ENCODE data around the gene RGS12. TPM values are rescaled to one million over a fixed set of nuclear protein-coding genes. Genes with fewer than 3 reads are reported as not detected.

RGS12 gene
- total RNA-seq, 1 donor from 2014 or later: 33.7 TPM

DNA sequence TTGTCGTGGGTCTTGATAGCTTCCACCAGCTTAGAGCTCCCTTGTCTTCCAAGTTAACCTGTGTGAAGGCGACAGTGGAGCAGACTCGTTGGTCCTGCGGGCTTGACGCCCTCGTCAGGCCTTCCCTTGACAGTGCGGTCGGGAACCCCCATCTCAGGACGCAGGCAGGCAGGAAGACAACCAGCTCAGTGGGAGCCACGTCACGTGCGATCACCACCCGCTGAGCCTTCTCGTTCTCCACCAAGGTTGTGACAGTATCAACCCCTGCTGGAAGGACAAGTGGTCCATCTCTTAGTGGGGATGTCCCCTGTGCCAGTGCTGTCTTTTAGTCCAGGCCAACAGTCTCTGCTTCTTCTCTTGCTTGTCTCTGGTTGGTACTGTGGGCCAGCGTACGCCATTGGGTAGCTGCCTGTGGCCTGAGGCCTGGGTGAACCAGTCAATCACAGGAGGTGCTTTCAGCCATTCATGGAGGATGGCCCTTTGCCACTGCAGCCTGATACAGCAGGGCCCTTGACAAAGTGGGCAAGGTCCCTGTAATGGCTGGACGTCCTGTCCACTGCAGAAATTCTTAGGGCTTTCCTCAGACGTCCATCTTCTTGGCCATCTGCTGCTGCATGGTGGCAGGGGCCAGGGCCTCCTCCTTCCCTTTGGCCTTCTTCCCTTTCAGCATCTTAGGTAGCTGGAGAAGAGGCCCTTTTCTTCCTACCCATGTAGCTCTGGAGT, 31.4 kb downstream of the RGS12 start:
- no peak for DNase-seq (ENCODE audit: low read depth in 2 of 2)

GRCh38 chr4:3328814-3329663, 36.2 kb downstream of the RGS12 start:
- no peak for DNase-seq (ENCODE audit: low read depth in 2 of 2)

DNA sequence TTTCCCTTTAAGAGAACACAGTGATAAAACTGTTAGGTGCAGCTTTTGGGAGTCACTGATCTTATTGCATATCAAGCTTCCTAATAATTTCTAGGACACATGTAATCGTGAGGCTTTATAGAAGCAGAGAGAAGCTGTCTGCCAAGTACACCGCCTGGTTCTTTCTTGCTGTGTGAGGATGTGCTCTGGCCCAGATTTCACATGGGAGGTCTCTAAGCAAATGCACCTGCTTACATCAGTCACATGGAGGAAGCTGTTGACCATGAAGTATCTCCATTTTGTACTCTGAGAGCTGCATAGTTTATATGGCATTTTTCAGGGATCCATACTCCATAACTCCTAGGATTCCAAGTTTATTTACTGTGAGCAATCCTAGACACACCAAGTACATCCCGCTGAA, 37.1 kb downstream of the RGS12 start:
- DNase-seq (ENCODE audit: low read depth in 2 of 2): no peak

DNA sequence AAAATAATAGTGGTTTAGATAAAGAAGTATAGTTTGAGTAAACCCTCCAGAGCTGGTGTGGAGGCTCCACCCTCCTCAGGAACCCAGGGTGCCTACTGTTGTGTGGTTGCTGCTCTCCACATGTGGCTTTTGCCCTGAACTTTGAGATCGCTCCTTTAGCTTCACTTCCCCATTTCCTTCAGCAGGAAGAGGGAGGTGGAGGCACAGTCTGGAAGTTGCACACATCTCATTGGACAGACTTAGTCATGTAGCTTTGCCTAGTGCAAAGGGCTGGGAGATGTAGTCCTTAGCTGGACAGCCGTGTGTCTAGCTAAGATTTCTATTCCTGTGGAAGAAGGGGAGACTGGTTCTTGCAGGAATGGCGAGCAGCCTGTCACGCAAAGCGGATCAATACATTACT, 37.9 kb downstream of the RGS12 start:
- peak in 1 of 2 donors; percentile 66 for DNase-seq (ENCODE audit: low read depth in 2 of 2)

DNA sequence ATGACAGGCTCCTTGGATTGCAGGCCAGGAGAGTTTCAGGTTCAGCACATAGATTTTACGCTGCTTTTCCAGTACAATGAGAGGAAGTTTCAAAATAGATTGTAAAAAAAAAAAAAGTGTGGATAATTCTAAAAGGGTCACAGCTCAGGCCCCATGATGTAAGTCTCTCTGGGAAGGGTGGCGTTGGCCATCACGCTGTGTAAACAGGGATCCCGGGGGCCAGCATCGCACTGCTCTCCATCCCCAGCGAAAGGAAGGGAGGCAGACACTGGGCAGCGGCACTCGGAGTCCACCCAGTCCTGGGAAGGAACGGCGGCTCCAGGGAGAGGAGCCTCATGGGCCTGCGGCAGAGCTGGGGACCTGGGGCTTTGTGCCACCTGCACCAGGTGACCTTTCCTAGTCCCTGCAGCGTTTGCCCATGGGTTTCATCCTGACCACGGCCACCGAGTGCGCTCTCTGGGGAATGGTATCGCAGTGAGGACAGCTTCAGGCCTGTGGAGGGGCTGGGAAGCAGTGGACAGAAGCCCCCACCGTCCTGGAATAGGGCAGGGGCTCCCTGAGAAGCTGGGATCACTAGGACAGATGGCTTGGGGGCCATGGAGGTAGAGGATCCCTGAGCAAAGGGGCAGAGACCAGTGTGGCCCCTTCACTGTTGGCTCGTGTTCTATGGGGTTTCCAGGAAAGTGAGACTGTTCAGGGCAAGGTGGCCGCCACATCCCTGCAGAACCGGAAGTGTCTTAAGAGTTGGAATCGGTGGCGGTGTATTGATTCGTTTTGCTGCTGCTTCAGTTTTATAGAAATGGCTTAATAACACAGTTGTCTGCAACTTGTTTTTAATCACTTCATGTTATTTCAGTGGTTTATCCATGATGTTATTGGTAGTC, 38.9 kb downstream of the RGS12 start:
- peak; percentile 72 to 91 for DNase-seq (ENCODE audit: low read depth in 2 of 2)

DNA sequence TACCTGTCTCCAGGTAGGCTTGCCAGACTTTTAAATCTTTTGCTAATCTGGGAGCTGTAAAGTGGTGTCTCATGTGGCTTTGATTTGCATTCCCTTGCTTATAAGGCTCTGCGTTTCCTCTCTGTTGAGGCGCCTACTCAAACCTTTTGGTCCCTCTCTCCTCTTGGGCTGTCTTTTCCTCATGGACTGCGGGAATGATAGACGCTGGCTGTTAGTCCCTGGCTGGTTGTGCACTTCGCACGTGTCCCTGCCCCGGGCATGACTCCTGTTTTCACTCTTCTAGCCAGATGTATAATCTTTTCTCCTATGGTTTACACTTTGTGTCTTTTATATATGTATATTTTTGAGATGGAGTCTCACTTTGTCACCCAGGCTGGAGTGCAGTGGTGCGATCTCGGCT, 39.7 kb downstream of the RGS12 start:
- DNase-seq (ENCODE audit: low read depth in 2 of 2): no peak

DNA sequence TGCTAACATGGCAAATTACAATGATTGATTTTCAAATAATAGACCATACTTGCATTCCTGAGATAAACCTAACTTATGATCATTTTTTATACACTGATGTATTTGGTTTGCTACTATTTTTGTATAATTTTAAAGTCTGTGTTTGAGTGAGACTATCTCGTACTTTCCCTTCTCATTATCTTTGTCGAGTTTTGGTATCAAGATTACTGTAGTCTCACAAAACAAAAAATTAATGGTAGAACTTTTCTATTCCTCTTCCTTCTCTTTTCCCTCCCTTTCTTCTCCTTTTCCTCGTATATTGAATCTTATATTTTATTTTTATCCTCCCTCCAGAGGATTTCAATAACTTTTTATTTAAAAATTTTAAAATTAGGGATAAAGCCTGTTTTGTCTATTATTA, 41.5 kb downstream of the RGS12 start:
- no peak for DNase-seq (ENCODE audit: low read depth in 2 of 2)

GRCh38 chr4:3335385-3335784, 42.6 kb downstream of the RGS12 start:
- peak in 1 of 2 donors; percentile 83 for DNase-seq (ENCODE audit: low read depth in 2 of 2)

GRCh38 chr4:3335982-3336381, 43.2 kb downstream of the RGS12 start:
- no peak for DNase-seq (ENCODE audit: low read depth in 2 of 2)

DNA sequence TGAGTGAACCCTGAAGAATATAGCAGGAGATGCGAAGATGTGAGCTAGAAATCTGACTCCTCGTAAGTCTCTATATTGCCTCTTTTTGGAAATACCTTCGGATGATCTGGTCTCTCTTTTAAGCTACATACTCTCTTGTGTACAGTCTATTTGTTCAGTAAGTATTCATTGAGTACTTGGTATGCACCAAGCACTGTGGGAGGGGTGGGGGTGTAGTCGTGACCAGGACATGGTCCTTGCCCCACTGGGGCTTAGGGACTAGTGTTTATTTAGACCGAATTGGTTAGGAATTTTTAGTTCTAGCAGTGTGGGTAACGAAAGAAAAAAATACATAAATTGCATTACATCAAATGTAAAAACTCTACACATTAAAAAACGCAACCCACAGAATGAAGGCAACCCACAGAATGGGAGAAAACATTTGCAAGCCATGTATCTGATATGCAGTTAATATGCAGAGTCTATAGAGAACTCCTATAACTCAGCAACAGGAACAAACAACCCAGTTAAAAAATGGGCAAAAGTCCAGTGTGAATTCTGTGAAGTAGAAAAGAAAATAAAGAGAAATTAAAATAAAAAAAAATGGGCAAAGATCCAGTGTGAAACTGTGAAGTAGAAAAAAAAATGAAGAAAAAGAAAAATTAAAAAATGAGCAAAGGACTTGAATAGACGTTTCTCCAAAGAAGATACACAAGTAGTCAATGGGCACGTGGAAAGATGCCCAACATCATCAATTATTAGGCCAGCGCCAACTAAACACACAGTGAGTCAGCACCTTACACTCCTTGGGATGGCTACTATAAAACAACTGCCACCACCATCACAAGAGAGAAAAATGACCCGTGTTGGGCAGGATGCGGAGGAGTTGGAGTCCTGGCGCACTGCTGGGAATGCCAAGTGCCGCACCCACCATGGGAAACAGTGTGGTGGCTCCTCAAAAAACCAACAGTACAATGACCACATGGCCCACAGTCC, 43.8 kb downstream of the RGS12 start:
- DNase-seq (ENCODE audit: low read depth in 2 of 2): peak in 1 of 2 donors; percentile 69

DNA sequence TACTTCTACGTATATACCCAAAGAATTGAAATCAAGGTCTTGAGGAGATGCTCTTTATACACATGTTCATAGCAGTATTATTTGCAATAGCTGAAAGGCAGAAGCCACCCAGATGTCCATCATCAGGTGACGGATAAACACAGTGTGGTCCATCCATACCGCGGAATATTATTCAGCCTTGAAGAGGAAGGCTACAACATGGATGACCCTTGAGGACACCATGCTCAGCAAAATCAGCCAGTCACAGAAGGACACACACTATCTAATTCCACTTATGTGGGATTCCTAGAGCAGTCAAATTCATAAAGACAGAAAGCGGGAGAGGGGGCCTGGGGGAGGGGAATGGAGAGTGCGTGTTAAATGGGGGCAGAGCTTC, 44.5 kb downstream of the RGS12 start:
- no peak for DNase-seq (ENCODE audit: low read depth in 2 of 2)

DNA sequence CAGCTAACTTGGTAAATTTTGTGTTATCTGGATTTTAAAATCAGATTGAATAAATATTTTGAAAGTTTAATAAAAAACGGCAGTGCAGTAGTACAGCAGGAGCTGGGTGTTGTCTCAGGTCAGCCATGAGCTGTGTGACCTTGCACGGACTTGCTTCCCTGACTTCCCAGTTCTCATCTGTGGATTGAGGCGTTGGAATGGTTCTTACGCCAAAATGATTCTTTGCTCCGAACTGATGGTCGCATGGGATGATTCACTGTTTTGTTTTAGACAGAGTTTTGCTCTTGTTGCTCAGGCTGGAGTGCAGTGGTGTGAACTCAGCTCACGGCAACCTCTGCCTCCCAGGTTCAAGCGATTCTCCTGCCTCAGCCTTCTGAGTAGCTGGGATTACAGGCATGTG, 45.0 kb downstream of the RGS12 start:
- peak; percentile 33 to 59 for DNase-seq (ENCODE audit: low read depth in 2 of 2)

- DNase-seq (ENCODE audit: low read depth in 2 of 2): no peak
Observed at GRCh38 chr4:3338321-3338838, 45.6 kb downstream of the RGS12 start.

GRCh38 chr4:3338976-3339531, 46.2 kb downstream of the RGS12 start:
- no peak for DNase-seq (ENCODE audit: low read depth in 2 of 2)

DNA sequence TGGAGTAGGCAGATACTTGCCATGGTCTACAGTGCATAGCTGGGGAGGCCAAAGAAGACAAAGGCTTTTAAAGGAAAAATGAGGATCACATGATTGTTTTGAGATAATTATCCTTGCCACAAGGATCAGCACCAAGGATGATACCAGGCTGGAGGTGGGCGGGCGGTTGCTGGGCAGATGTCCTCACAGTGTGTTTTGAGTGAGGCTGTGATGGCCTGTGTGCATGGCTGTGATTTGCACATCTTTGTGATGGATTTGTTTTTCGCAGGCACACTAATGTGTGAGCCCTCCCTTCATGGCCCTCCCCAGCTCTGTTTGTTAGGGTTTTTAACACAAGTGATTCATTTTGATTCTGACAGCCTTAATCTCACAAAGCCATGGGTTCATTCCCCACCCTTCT, 46.8 kb downstream of the RGS12 start:
- no peak for DNase-seq (ENCODE audit: low read depth in 2 of 2)

DNA sequence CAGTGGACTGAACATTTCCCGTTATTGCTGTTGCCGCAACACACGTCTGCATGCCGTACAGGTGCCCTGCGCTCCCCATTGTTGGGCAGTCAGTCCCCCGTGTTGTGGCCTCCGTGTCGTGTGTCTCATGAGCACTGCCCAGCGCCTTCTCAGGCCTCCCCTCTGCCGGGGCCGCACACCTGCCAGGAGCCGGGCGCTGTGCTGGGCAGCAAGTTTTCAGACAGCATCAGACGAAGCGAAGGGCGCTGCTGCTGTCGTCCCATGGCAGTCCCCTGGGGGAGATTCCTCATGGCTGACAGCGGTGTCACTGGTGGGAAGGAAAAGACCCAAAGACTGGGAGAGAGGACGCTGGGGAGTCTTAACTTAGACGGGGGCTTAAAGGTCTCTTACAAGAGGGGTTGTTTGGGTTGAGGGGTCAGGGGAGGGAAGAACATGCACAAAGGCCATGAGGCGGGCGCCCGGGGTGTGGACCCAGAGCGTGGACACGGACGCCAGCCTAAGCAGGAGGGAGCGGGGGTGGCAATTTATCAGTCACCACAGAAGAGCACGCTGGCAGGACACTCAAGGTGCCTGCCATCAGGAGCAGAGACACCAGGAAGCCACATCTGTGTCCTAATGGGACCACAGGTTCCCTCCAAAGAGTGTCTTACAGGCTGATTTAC, 47.3 kb downstream of the RGS12 start:
- DNase-seq (ENCODE audit: low read depth in 2 of 2): no peak

- DNase-seq (ENCODE audit: low read depth in 2 of 2): no peak
Observed at GRCh38 chr4:3340700-3341083, 47.9 kb downstream of the RGS12 start.

GRCh38 chr4:3341760-3342159, 48.9 kb downstream of the RGS12 start:
- DNase-seq (ENCODE audit: low read depth in 2 of 2): no peak

DNA sequence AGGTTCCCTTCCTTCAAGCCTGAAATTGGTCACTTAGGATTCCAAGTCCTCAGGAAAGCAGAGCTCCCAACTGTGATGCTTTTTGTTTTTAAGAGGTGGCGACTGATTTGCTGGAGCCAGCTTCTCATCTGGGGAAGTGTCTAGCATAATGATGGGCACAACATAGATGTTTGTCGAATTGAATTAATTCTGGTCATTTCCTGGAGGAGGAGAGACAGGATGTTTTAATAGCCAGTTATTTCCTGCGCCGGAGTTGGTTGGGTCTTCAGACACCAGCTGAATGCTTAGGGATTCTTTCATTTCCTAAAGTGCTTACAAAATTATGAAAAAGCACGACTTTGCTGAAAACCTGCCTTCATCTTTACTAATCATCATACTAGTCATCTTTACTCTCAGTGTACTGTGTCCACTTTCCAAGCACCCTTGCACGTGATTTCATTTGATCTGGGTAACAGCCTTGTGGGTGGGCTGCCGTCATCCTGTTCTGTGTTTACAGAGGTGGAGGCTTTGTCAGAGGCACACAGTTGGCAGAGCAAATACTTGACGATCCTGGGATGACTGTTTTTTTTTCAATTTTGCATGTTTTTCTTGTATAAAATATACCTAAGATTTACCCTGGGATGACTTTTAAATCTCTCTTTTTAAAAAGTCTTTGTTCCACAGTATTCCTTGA, 49.5 kb downstream of the RGS12 start:
- peak; percentile 62 to 75 for DNase-seq (ENCODE audit: low read depth in 2 of 2)
